K562 (cell line): ENCODE data around the gene POMP. TPM values are rescaled to one million over a fixed set of nuclear protein-coding genes. Genes with fewer than 3 reads are reported as not detected.

ENCODE experiments used
- ATAC-seq: fragments of 200-7000 bp; cut with Tn5 transposase; 3 replicates; pipeline ENCODE4 v1.9.1; 2020; ENCODE audit warnings: moderate library complexity
- BruUV-seq: library from RNA; stranded (reverse); fragments of 400-500 nt; replicated peaks from 2 replicates; lab custom pipeline; 2021; lab: Mats Ljungman, UMichigan
- CTCF ChIA-PET: fragments of 300-600 bp; formaldehyde crosslinking; extraction: SDS; loops from one replicate; lab custom pipeline; 2021; ENCODE audit warnings: low intra/inter-chr PET ratio; lab: Yijun Ruan, JAX
- POLR2A ChIA-PET: fragments of 300-600, 350-650 bp; sonication (Branson Sonifier 250); formaldehyde crosslinking; extraction: SDS; loops from one replicate; lab custom pipeline; 2021; ENCODE audit warnings: antibody characterized with exemption, inconsistent platforms; lab: Yijun Ruan, JAX
- DNase-seq, 4 experiments: peaks; one replicate each; pipeline versions ENCODE4 v3.0.0 to v3.0.0-alpha.2; 2011 to 2018; ENCODE audit warnings: low spot score in 3 of 4, mixed read lengths in 3 of 4; ENCODE audit errors: extremely low read depth in 1 of 4
- FAIRE-seq: peaks from 2 replicates; lab custom pipeline; 2011; peaks lifted over from hg19 to GRCh38; lab: Jason Lieb, UNC
- H2AFZ ChIP-seq: 2 replicates; pipeline ENCODE4 v1.6.0; 2011; ENCODE audit warnings: low read depth, low read length, control low read depth, inconsistent platforms
- H3K27ac ChIP-seq: fragments of 200-600 bp; 3 replicates; pipeline ENCODE4 v1.8.0; 2011; ENCODE audit warnings: low read depth, mild to moderate bottlenecking, control low read depth, inconsistent platforms, low read length, moderate library complexity, mixed read lengths; ENCODE audit errors: extremely low read depth
- H3K27me3 ChIP-seq, 2 experiments: fragments of 300-600 bp in 1 of 2; 2 replicates in 1 of 2; 3 replicates in 1 of 2; pipeline versions ENCODE4 v1.6.0 to v1.8.0; 2011; ENCODE audit warnings: inconsistent platforms in 2 of 2, low read length in 2 of 2, mild to moderate bottlenecking in 1 of 2, mixed read lengths in 1 of 2, moderate library complexity in 1 of 2; ENCODE audit not compliant: control insufficient read depth in 2 of 2, insufficient read depth in 2 of 2
- H3K36me3 ChIP-seq: fragments of 300-600 bp; 3 replicates; pipeline ENCODE4 v1.8.0; 2011; ENCODE audit warnings: mild to moderate bottlenecking, low read length, inconsistent platforms; ENCODE audit not compliant: control insufficient read depth, insufficient read depth
- H3K4me1 ChIP-seq, 2 experiments: fragments of 200-600 bp in 1 of 2; replicated peaks in 1 of 2; 2 replicates in 1 of 2; 3 replicates in 1 of 2; pipeline versions ENCODE4 v1.5.1 to v1.8.0; 2011; ENCODE audit warnings: inconsistent platforms in 2 of 2, low read length in 2 of 2, mild to moderate bottlenecking in 1 of 2, mixed read lengths in 1 of 2, moderate library complexity in 1 of 2; ENCODE audit not compliant: control insufficient read depth in 2 of 2, insufficient read depth in 2 of 2
- H3K4me2 ChIP-seq: 2 replicates; pipeline ENCODE4 v1.6.1; 2011; ENCODE audit warnings: low read length, control low read depth, inconsistent platforms, mixed read lengths; ENCODE audit not compliant: insufficient read depth
- H3K4me3 ChIP-seq: fragments of 200-600 bp; sonication (generic), shearing (Covaris generic); 2 replicates; pipeline ENCODE4 v1.5.1; 2016; ENCODE audit warnings: control low read depth, inconsistent platforms
- H3K79me2 ChIP-seq: fragments of 200-600 bp; 3 replicates; pipeline ENCODE4 v1.8.0; 2011; ENCODE audit warnings: low read length, inconsistent platforms; ENCODE audit not compliant: control insufficient read depth, insufficient read depth
- H3K9ac ChIP-seq, 2 experiments: 2 replicates each; pipeline versions ENCODE4 v1.6.0 to v1.6.1; 2011; ENCODE audit warnings: low read depth in 2 of 2, low read length in 2 of 2, control low read depth in 1 of 2, inconsistent platforms in 1 of 2, mild to moderate bottlenecking in 1 of 2, mixed read lengths in 1 of 2; ENCODE audit not compliant: insufficient read depth in 1 of 2
- H3K9me1 ChIP-seq: one replicate; pipeline ENCODE4 v1.6.0; 2011; ENCODE audit warnings: inconsistent platforms, mild to moderate bottlenecking, low read length, moderate library complexity; ENCODE audit not compliant: control insufficient read depth, insufficient read depth
- H3K9me3 ChIP-seq: replicated peaks from 2 replicates; pipeline ENCODE4 v1.5.1; 2011; ENCODE audit warnings: low read depth, low read length, inconsistent platforms; ENCODE audit not compliant: control insufficient read depth, insufficient read depth
- H4K20me1 ChIP-seq: replicated peaks from 2 replicates; pipeline ENCODE4 v1.6.1; 2011; ENCODE audit warnings: low read length, inconsistent platforms, mixed read lengths; ENCODE audit not compliant: control insufficient read depth, insufficient read depth
- HMBOX1 ChIP-seq: sonication (generic); IDR thresholded peaks from 2 replicates; pipeline ENCODE4 v1.6.1; 2016
- ZBTB11 ChIP-seq, 3 experiments: fragments of 200-800 bp in 1 of 3; fragments of 250-450 bp in 1 of 3; fragments of 450-650 bp in 1 of 3; sonication (Bioruptor Pico) in 1 of 3; sonication (Bioruptor generic) in 1 of 3; formaldehyde crosslinking in 1 of 3; IDR thresholded peaks; 2 replicates each; pipeline versions ENCODE4 v1.6.1 to v1.8.0; 2016 to 2022; ENCODE audit warnings: mild to moderate bottlenecking in 2 of 3, missing genetic modification characterization in 2 of 3, missing compliant biosample characterization in 1 of 3, moderate library complexity in 1 of 3
- WGBS: fragments of 100-300 bp; shearing (Covaris generic); methylation state at CpG from one replicate; pipeline ENCODE4 v1.1.6; 2016; ENCODE audit warnings: low coverage, mixed read lengths; ENCODE audit not compliant: insufficient coverage; ENCODE audit errors: missing lambda C conversion rate; 5-methylcytosine and 5-hydroxymethylcytosine counted together
- in situ Hi-C: fragments of 300-500 bp; cut with MboI; formaldehyde crosslinking; loops from 4 replicates; pipeline ENCODE4 v1.15.0; 2018; ENCODE audit warnings: inconsistent platforms, mixed read lengths
- intact Hi-C: fragments of 100-400 bp; cut with micrococcal nuclease; formaldehyde crosslinking; loops from 2 replicates; pipeline ENCODE4 v1.14.2; 2022
- polyA plus RNA-seq, 8 experiments: library from polyadenylated mRNA; depleted of rRNA in 4 of 8; stranded (reverse) in 5 of 8; unstranded in 3 of 8; fragments of >200 nt; fragmentation: Nextera tagmentation in 2 of 8; fragmentation: Illumina TruSeq in 1 of 8; extraction: Ambion mirVana in 2 of 8; extraction: Trizol in 1 of 8; gene quantifications; 2 replicates each; pipeline versions ENCODE4 v1.2.1 to v1.2.3, GENCODE V29; 2011 to 2014; ENCODE audit warnings: inconsistent platforms in 1 of 8, missing spikeins in 1 of 8
- total RNA-seq, 7 experiments: library from RNA; depleted of rRNA in 6 of 7; stranded (reverse); fragments of >200 nt in 6 of 7; fragmentation: Illumina TruSeq in 2 of 7; extraction: Trizol in 2 of 7; gene quantifications; 2 replicates each; pipeline versions ENCODE4 v1.2.1 to v1.2.3, GENCODE V29; 2011 to 2021; ENCODE audit warnings: low replicate concordance in 1 of 7

The POMP gene
- total and polyA plus RNA-seq, 9 of the 15 experiments (the other 6 are each of a cell fraction or from before 2014, with no cell fraction given) = 69.2 to 647 (median 118) TPM

DNA sequence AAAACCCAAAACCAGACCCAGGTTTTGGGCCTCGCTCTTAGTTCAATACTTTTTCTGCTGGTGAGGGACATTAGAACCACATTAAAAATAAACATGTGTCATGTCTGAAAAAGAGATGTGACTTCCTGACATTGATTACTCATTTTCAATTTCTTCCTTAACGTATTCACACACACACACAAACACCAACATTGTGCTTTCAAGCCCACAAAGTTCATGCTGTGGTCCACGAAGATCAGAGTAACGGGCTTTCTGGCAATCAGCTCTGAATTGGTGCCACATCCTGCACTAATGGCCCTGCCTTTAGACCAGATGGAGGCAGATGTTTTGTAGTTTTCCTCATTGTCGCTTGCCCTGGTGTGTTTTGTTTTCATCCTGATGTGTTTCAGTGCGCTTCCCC lies 47.9 kb upstream of the POMP start:
- Histone ChIP-seq H3K4me2 (peak overlapping the region; percentile 33; the same call in 1 of the 2 replicates), H3K9ac (no peak overlapping the region), H4K20me1 (no peaks in the 10 kb centered on the region), H3K36me3 (no peaks in the 10 kb centered on the region), H3K79me2 (no peaks in the 10 kb centered on the region), H3K4me3 (no peak overlapping the region), H2AFZ (peak overlapping the region; percentile 62), H3K4me1 (peaks cover 0 to 24% of the 10 kb centered on the region in 2 experiments; a peak in 2 of 5 replicates), H3K27ac (no peak overlapping the region), H3K27me3 (no peaks in the 10 kb centered on the region), H3K9me1 (no peaks in the 10 kb centered on the region), H3K9me3 (no peaks in the 10 kb centered on the region)
- POLR2A ChIA-PET = interaction anchor here (0.6 kb wide), 1 partner anchor 23 kb away, joined by 4 read pairs; no protein-coding TSS in a partner anchor
- FAIRE-seq = peak; percentile 65
- intact Hi-C loops (no loop called here), in situ Hi-C loops (no loop called here)
- DNase-seq = peak in 1 of 4 experiments; percentile 18
- ATAC-seq = no peak; the same call in 2 of the 3 replicates
- CTCF ChIA-PET = no interaction called here
- 34% methylated on average over 6 of the region's 6 CpGs for WGBS
- no peak for TF ChIP-seq HMBOX1
- TF ChIP-seq ZBTB11 (CRISPR knock-in tag; IDR thresholded peaks at IDR 0.05) = 0 out of 6 replicates have a peak, but pooled peaks of 1 of the 3 experiments have one; percentile 7
- BruUV-seq = no TSS peak
